ENCODE measurements around the gene SIDT1. TPM values are rescaled to one million over a fixed set of nuclear protein-coding genes. Genes with fewer than 3 reads are reported as not detected.
A peak's percentile ranks its signal among the peaks of the same experiment; 100 is the strongest.

SIDT1 gene
- total and polyA plus RNA-seq, 2 donors (not counting 1 experiment from before 2014, with no cell fraction given) = 53.2 to 84.4 TPM

GRCh38 chr3:113659101-113659541, 126.8 kb downstream of the SIDT1 start:
- WGBS (ENCODE audit: insufficient coverage) = 0% methylated on average over 1 of the region's 1 CpG
- ATAC-seq (ENCODE audit: low read depth) = peak; percentile 80

More at GRCh38 chr3:113659101-113659541, 126.8 kb downstream of the SIDT1 start:
- H3K4me3 Mint-ChIP-seq = peak overlapping the region; percentile 85
- H3K27ac Mint-ChIP-seq = peak overlapping the region; percentile 94
- H3K27me3 Mint-ChIP-seq = no peaks in the 10 kb centered on the region
- Histone ChIP-seq H3K4me1 (ENCODE audit: control insufficient read depth in 2 of 2, insufficient read depth in 2 of 2, low read length in 2 of 2) (peaks cover 81 to 88% of the 10 kb centered on the region in 2 donors), H3K9ac (ENCODE audit: low read length) (peak overlapping the region; percentile 44), H3K27me3 (replicated peaks in 1 of 4; ENCODE audit: control extremely low read depth in 1 of 4, control insufficient read depth in 3 of 4, insufficient read depth in 4 of 4, low read length in 3 of 4) (no peaks in the 10 kb centered on the region), H2AFZ (ENCODE audit: insufficient read depth, low read depth, low read length, poor library complexity, severe bottlenecking) (peak overlapping the region; percentile 26), H3K36me3 (replicated peaks in 1 of 2; ENCODE audit: control extremely low read depth in 1 of 2, control insufficient read depth in 1 of 2, extremely low read depth in 1 of 2, insufficient read depth in 2 of 2, low read length in 1 of 2) (peaks cover 2 to 18% of the 10 kb centered on the region in 2 experiments), H4K20me1 (ENCODE audit: control insufficient read depth, insufficient read depth, low read length, poor library complexity, severe bottlenecking) (no peaks in the 10 kb centered on the region), H3K4me2 (replicated peaks; ENCODE audit: low read depth, low read length, poor library complexity, severe bottlenecking) (peak overlapping the region; percentile 70), H3K79me2 (ENCODE audit: control insufficient read depth, insufficient read depth, low read length) (peaks cover 21% of the 10 kb centered on the region), H3K27ac (ENCODE audit: low read length in 2 of 2) (peak overlapping the region; percentile 81 to 93), H3K4me3 (ENCODE audit: control extremely low read depth in 1 of 5, extremely low read depth in 1 of 5, insufficient read depth in 1 of 5, low read depth in 2 of 5, low read length in 4 of 5) (peak overlapping the region in 4 of 5 experiments; percentile 11 to 42 (median 18)), H3K9me3 (ENCODE audit: control extremely low read depth in 1 of 3, control insufficient read depth in 2 of 3, insufficient read depth in 1 of 3, low read length in 2 of 3) (peaks cover 0 to 13% (median 0%) of the 10 kb centered on the region in 3 donors)
- H3K9me3 Mint-ChIP-seq (ENCODE audit: insufficient read depth) = peaks cover 5% of the 10 kb centered on the region
- intact Hi-C loops (cut with micrococcal nuclease) = loop anchor here (1.0 to 2.0 kb wide), 3 partner anchors 14 to 37 kb away; partner anchors contain the start of gene USF3
- DNase-seq = peak; percentile 73
- peaks cover 88% of the 10 kb centered on the region for H3K4me1 Mint-ChIP-seq
- ChIA-PET CTCF (interaction anchor here (0.5 to 2.6 kb wide), 8 partner anchors 9 to 254 kb away, joined by 3 to 9 read pairs (median 4); partner anchors contain the start of gene USF3), POLR2A (interaction anchor here (0.7 to 1.3 kb wide), 5 partner anchors 22 to 346 kb away, joined by 3 to 6 read pairs (median 3); partner anchors contain the start of gene USF3)
- no peak for TF ChIP-seq EZH2 (IDR thresholded peaks at IDR 0.05; ENCODE audit: borderline replicate concordance, insufficient read depth, low read depth, low read length, poor library complexity, severe bottlenecking)
- no peak for TF ChIP-seq CTCF (IDR thresholded peaks at IDR 0.05)
